Type B pancreatic cell (in vitro differentiated cells): Measurements from ENCODE around the gene SNAI1. TPM values are rescaled to one million over a fixed set of nuclear protein-coding genes. Genes with fewer than 3 reads are reported as not detected.

Source experiments
- DNase-seq: peaks from one replicate; pipeline ENCODE4 v3.0.0; 2021; ENCODE audit warnings: mixed read lengths; ENCODE audit not compliant: unreplicated experiment; ENCODE audit errors: extremely low spot score
- H3K27ac Mint-ChIP-seq: 2 replicates; pipeline ENCODE4 v1.8.0; 2021; ENCODE audit warnings: mild to moderate bottlenecking, mixed read lengths
- H3K27me3 Mint-ChIP-seq: 2 replicates; pipeline ENCODE4 v1.8.0; 2021; ENCODE audit warnings: mixed read lengths
- H3K36me3 Mint-ChIP-seq: 2 replicates; pipeline ENCODE4 v1.8.0; 2021; ENCODE audit warnings: mixed read lengths
- H3K4me1 Mint-ChIP-seq: one replicate; pipeline ENCODE4 v1.8.0; 2021; ENCODE audit warnings: mixed read lengths; ENCODE audit not compliant: unreplicated experiment
- H3K4me3 Mint-ChIP-seq: 2 replicates; pipeline ENCODE4 v1.8.0; 2021; ENCODE audit warnings: mild to moderate bottlenecking, mixed read lengths
- H3K9me3 Mint-ChIP-seq: 2 replicates; pipeline ENCODE4 v1.8.0; 2021; ENCODE audit warnings: mixed read lengths
- total RNA-seq: library from RNA; stranded (reverse); gene quantifications from 2 replicates; pipeline ENCODE4 v1.2.1, GENCODE V29; 2021; ENCODE audit warnings: low replicate concordance
- TF ChIP-seq, protein P1 (sequence below): fragments of 200-600 bp; sonication (generic); conservative IDR thresholded peaks from 2 replicates; pipeline ENCODE4 v1.5.0; 2021; ENCODE audit warnings: antibody characterized with exemption, mild to moderate bottlenecking

The SNAI1 gene
- total RNA-seq, 1 donor from 2014 or later: 30.8 TPM

- Mint-ChIP-seq H3K4me3 (no peak overlapping the region), H3K27ac (no peak overlapping the region), H3K27me3 (peaks cover 24% of the 10 kb centered on the region), H3K9me3 (no peaks in the 10 kb centered on the region), H3K36me3 (no peaks in the 10 kb centered on the region), H3K4me1 (peaks cover 24% of the 10 kb centered on the region)
- no peak for DNase-seq
- TF ChIP-seq, protein P1, sequence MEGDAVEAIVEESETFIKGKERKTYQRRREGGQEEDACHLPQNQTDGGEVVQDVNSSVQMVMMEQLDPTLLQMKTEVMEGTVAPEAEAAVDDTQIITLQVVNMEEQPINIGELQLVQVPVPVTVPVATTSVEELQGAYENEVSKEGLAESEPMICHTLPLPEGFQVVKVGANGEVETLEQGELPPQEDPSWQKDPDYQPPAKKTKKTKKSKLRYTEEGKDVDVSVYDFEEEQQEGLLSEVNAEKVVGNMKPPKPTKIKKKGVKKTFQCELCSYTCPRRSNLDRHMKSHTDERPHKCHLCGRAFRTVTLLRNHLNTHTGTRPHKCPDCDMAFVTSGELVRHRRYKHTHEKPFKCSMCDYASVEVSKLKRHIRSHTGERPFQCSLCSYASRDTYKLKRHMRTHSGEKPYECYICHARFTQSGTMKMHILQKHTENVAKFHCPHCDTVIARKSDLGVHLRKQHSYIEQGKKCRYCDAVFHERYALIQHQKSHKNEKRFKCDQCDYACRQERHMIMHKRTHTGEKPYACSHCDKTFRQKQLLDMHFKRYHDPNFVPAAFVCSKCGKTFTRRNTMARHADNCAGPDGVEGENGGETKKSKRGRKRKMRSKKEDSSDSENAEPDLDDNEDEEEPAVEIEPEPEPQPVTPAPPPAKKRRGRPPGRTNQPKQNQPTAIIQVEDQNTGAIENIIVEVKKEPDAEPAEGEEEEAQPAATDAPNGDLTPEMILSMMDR: no peak
Measured at GRCh38 chr20:49978685-49979029, 4.1 kb upstream of the SNAI1 start.

DNA sequence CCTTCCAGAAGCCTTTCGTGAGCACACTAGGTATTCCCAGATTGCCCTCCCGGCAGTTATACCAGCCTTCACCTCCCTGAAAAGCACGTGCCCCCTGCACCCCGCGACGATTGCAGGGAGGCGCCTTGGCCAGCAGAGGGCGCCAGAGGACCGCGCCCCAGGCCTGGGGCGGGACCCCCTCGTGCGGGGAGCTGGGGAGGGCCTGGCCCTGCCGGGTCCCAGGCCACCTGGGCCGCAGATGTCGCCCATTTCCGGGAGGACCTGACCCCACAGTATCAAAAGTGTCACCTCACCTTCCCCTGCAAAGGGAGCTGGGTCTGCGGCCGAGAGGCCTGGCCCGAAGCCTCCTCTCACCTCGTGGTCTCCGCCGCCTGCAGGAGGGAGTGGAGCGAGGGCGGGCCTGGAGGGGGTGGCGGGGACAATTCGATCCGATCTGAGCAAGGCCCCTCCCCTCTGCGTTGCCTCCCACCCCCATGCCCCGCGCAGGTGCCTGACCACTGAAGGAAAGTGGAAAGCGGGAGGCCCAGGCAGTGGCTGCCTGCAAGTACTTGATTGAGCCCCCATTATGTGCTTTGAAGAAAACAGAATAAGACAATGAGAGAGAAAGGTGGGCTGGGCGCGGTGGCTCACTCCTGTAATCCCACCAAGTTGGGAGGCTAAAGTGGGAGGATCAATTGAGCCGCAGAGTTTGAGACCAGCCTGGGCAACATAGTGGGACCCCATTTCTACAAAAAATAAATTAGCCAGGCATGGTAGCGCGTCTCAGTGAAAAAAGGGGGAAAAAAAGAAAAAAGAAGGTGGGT lies 3.5 kb upstream of the SNAI1 start:
- Mint-ChIP-seq H3K36me3 (peaks cover 3% of the 10 kb centered on the region), H3K27me3 (peaks cover 27% of the 10 kb centered on the region), H3K4me3 (peak overlapping the region; percentile 50), H3K9me3 (no peaks in the 10 kb centered on the region), H3K4me1 (peaks cover 24% of the 10 kb centered on the region), H3K27ac (peak overlapping the region; percentile 62)
- TF ChIP-seq, protein P1: peak; percentile 100
- peak; percentile 83 for DNase-seq

DNA sequence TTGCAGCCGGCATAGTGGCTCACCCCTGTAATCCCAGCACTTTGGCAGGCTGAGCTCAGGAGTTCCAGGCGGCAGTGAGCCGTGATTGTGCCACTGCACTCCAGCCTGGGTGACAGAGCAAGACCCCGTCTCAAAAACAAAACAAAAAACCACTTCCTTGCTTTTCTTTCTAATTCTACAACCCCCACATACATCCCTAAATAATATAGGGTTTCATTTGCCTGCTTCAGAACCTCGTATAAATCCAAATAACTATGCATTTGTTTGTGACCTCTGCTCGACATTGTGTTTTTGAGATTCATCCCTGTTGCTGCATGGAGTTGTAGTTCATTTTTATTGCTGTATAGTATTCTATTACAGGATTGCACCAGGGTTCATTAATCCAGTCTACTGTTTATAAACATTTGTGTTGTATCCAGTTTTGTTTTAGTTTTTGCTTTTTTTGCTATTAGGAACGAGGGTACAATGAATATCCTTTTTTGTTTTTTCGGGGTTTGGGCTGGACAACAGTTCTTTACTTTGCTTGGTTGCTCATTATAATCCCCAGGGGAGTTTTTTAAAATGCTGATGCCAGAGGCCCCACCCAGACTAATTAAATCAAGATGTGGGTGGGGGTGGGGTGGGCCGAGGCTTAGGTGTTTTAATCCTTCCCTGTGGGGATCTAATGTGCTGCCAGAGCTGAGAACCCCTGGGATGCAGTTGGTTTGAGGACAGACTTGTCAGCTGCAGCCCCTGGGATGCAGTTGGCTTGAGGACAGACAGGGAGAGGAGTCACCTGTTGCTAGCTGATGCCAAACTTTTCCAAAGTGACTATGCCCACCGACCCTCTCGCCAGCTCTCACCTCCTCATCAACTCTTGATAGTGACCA lies 2.4 kb upstream of the SNAI1 start:
- Mint-ChIP-seq H3K36me3 (peaks cover 11% of the 10 kb centered on the region), H3K9me3 (no peaks in the 10 kb centered on the region), H3K4me3 (peak overlapping the region; percentile 50), H3K4me1 (peaks cover 24% of the 10 kb centered on the region), H3K27ac (peak overlapping the region; percentile 40), H3K27me3 (peaks cover 27% of the 10 kb centered on the region)
- DNase-seq: no peak
- TF ChIP-seq, protein P1: no peak

GRCh38 chr20:49981218-49982071 lies 1.3 kb upstream of the SNAI1 start:
- Mint-ChIP-seq H3K9me3 (no peaks in the 10 kb centered on the region), H3K36me3 (peaks cover 18% of the 10 kb centered on the region), H3K4me3 (peak overlapping the region; percentile 83), H3K4me1 (peaks cover 24% of the 10 kb centered on the region), H3K27ac (peak overlapping the region; percentile 74), H3K27me3 (peaks cover 27% of the 10 kb centered on the region)
- TF ChIP-seq, protein P1: no peak
- no peak for DNase-seq

- Mint-ChIP-seq H3K27ac (peak overlapping the region; percentile 74), H3K4me3 (peak overlapping the region; percentile 83), H3K36me3 (peaks cover 21% of the 10 kb centered on the region), H3K4me1 (peaks cover 26% of the 10 kb centered on the region), H3K27me3 (peaks cover 27% of the 10 kb centered on the region), H3K9me3 (no peaks in the 10 kb centered on the region)
- no peak for DNase-seq
- TF ChIP-seq, protein P1: no peak
Measured at GRCh38 chr20:49982072-49982345, 771 bp upstream of the SNAI1 start.
